Measurements from ENCODE around the gene TEKTIP1.

The TEKTIP1 gene

GRCh38 chr19:3537438-3538240 lies 1.3 kb upstream of the TEKTIP1 start:
- no peak for DNase-seq (ENCODE audit: low read depth, low spot score)

GRCh38 chr19:3538258-3538929 lies 580 bp upstream of the TEKTIP1 start:
- DNase-seq (ENCODE audit: low read depth, low spot score) = no peak

GRCh38 chr19:3539756-3540118 lies 763 bp downstream of the TEKTIP1 start:
- no peak for DNase-seq (ENCODE audit: low read depth, low spot score)

- no peak for DNase-seq (ENCODE audit: low read depth, low spot score)
Observed at GRCh38 chr19:3543150-3544057, 4.4 kb downstream of the TEKTIP1 start.

DNA sequence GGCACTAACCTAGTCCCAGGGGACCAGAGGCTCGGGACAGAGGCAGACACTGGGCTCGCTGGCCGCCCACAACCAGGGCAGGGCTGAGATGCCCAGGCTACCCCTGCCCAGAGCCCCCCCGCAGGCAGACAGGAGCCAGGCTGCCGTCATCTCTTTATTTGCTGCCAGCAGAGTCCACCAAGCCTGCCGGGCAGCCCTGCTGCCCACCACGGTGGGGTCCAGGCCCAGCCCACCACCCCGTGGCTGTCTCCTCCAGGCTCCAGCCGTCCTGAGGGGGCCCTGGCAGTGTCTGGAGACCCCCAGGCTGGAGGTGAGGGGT lies 5.0 kb downstream of the TEKTIP1 start:
- no peak for DNase-seq (ENCODE audit: low read depth, low spot score)

DNA sequence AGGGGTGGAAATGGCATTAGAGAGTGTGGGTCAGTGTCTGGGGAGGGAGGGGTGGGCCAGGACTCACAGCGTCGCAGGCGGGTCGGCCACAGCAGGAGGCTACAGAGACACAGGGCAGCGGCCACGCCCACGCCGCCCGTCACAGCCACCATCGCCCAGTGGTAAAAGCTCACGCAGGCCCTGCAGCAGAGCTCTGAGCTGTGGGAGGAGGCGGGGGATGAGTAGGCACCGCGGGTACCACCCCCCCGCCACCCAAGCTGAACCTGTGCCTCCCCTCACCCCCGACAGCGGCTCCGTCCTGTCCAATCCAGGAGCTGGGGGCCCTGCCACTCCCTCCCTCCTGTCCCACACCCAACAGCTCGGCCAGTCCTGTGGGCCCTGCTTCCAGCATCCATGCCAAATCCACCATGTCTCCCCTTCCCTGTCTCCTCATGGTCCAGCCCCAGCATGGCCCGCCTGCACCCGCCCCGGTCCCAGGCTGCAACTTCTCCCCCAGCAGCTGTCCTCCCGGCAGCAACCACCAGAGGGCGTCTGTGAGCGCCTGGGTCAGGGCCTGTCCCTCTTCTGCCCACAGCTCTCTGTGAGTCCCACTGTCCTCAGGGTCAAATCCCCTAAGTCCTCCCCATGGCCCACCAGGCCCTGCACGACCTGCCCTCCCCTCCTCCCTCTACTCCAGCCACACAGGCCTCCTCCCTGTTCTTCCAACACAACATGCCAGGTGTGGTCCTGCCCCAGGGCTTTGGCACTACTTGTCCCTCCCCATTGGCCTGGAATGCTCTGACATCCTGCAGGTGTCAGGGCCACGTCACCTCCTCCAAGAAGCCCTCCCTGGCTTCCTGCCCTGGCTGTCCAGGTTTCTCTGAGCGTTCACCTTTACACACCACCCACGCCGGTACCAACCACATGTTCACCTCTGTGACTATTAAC lies 6.0 kb downstream of the TEKTIP1 start:
- DNase-seq (ENCODE audit: low read depth, low spot score) = no peak

DNA sequence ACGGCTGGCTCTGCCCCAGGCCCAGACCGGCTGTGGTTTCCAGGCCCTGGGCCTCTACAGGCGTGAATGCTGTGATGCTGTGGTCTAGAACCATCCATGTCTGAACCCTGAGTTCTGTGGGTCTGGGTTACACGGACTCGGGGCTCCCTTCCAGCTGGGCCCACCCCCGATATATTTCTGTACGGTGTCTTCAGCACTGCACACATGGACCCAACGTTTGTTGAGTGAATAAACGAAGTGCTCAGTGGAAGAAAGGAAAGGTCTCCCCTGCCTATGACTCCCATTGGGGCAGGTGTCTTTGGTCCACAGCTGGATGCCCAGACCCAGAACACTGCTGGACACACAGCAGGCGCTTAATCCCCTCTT lies 6.7 kb downstream of the TEKTIP1 start:
- no peak for DNase-seq (ENCODE audit: low read depth, low spot score)

DNA sequence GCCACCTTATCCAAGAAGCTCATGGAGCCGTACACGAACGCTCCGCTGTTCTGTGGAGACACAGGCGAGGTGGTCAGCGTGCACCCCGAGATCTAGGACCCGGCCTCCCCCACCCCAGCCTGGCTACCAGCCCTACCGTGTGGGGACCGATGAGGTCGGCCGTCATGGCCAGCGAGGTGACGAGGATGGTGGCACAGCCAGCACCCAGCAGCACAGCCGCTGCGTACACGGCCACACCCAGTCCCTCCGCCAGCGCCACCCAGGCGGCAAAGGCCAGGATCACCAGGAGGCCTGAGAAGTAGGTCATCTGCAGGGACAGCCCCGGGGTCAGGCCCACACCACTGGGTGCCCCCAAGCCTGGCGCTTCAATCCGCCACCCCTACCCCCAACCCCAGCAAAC lies 7.1 kb downstream of the TEKTIP1 start:
- DNase-seq (ENCODE audit: low read depth, low spot score) = no peak

DNA sequence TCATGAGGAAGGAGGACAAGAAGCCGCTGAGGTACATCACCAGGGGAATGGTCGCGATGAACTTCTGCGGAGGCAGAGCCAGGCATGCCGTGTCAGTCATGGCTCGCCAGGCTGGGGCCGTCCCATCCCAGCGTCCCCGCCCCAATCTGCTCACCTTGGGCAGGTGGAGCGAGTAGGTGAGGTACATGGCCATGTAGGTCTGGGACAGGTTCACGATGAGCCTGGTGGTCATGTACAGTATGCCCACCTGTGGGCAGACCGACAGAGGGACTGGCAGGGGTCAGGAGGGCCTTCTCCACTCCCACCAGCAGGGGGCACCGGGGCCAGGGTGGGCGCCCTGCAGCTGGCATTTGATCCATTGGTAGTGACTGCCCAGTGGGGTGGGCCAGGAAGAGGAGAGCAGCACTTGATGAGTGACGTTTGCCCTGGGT lies 8.3 kb downstream of the TEKTIP1 start:
- no peak for DNase-seq (ENCODE audit: low read depth, low spot score)

- DNase-seq (ENCODE audit: low read depth, low spot score) = no peak
Observed at GRCh38 chr19:3547767-3548282, 8.9 kb downstream of the TEKTIP1 start.

GRCh38 chr19:3548606-3549005 lies 9.6 kb downstream of the TEKTIP1 start:
- DNase-seq (ENCODE audit: low read depth, low spot score) = no peak

GRCh38 chr19:3549816-3550215 lies 10.8 kb downstream of the TEKTIP1 start:
- DNase-seq (ENCODE audit: low read depth, low spot score) = no peak

- DNase-seq (ENCODE audit: low read depth, low spot score) = no peak
Observed at GRCh38 chr19:3550947-3551791, 12.2 kb downstream of the TEKTIP1 start.

GRCh38 chr19:3551792-3552095 lies 12.8 kb downstream of the TEKTIP1 start:
- no peak for DNase-seq (ENCODE audit: low read depth, low spot score)

GRCh38 chr19:3554254-3555083 lies 15.5 kb downstream of the TEKTIP1 start:
- DNase-seq (ENCODE audit: low read depth, low spot score) = no peak

- DNase-seq (ENCODE audit: low read depth, low spot score) = no peak
Observed at GRCh38 chr19:3555653-3556422, 16.9 kb downstream of the TEKTIP1 start.

DNA sequence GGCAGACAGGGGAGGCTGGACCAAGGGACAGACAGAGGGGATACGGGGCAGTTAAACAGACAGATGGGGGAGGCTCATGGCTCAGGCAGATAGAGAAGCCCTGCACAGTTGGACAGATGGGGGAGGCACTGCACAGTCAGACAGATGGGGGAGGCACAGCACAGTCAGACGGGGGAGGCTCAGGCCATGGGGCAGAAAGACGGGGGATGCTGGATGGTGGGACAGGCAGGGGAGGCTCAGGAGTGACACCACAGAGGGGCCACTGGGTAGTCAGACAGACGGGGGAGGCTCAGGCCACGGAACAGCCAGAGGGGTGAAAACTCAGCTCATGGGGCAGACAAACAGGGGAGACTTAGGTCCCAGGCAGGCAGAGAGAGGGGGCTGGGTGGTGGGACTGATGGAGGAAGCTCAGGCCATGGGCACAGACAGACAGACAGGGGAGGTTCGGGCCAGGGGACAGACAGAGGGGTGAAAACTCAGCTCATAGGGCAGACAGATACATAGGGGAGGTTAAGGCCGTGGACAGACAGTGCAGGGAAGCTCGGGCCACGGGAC lies 17.5 kb downstream of the TEKTIP1 start:
- DNase-seq (ENCODE audit: low read depth, low spot score) = no peak

- DNase-seq (ENCODE audit: low read depth, low spot score) = no peak
Observed at GRCh38 chr19:3556978-3557460, 18.0 kb downstream of the TEKTIP1 start.
